ENCODE data around the gene ZMAT3. TPM values are rescaled to one million over a fixed set of nuclear protein-coding genes. Genes with fewer than 3 reads are reported as not detected.

The ZMAT3 gene
- total RNA-seq, 1 experiment from 2014 or later: 16.6 TPM

DNA sequence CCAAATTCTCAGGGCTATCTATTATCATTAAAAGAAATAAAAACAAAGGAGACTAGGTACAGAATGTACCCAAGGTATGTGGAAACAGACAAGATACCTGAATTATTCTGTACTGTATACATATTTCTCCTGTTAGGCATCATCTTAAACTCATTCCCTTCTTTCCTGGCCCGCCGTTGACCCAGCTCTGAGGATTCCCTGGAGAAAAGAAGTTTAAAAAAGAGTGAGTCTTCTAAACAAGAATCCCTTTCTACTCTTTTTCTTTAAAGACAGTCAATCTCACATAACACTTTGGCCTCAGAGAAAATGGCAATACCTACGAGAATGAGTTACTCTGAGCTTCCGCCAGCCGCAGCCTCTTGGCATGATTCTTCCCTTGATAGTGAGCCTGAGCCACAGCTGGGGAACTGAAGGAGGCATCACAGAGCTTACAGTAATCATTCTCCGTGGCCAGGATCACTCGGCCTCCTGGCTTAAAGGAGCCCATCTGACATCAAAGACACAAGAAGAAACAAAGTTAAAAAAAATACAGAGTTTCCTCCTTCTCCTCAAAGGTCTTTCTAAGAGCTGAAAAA is 44.2 kb downstream of the ZMAT3 start:
- DNase-seq (ENCODE audit: low read depth): no peak

DNA sequence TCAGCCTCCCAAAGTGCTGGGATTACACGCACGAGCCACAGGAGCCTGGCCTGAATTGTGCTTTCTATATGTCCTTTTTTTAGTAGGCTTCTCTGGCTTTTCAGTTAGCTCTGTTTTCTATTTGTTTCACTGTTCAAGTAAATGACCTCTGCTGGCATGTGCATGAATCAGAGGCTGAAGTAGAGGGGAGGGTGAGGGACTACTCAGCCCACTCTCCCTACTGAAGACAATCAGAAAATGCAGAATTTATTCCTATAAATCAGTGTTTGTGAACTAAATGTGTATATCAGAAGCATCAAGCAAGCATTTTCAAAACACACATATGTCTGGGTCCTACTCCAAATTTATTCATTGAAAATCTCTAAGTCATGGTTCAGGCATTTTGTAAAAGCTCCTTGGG is 45.0 kb downstream of the ZMAT3 start:
- no peak for DNase-seq (ENCODE audit: low read depth)

DNA sequence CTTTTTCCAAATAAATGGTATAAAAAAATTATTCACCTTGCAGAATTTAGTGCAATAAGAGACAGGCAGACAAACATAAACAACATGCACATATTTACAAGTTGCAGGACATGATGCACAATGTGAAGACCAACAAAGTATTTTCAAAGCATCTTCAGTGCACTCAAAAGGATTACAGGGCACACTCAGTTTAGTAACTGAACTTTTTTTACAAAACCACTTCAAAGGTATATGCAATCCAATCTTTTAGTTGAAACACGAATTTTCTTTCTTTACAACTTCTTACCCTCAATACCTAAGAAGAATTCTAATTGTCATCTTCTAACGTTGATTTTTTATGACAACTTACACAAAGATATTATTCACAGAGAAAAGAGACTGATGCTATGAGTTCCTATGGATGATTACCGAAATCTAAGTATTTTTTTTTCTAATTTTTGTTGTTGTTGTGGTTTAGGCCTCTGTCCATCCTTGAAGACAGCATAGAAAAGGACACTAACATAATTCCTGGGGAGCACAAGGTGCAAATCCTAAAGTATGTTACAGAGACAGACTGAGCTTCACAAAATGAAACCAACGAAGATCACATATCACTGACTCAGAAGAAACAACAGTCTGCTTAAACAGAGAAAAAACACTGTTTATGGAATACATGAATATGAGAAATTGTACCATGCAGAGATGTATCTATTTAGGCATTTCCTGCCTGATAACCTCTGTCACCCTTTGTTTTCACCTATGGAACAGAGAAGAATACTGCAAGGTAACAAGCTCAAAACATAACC is 50.3 kb downstream of the ZMAT3 start:
- no peak for DNase-seq (ENCODE audit: low read depth)

DNA sequence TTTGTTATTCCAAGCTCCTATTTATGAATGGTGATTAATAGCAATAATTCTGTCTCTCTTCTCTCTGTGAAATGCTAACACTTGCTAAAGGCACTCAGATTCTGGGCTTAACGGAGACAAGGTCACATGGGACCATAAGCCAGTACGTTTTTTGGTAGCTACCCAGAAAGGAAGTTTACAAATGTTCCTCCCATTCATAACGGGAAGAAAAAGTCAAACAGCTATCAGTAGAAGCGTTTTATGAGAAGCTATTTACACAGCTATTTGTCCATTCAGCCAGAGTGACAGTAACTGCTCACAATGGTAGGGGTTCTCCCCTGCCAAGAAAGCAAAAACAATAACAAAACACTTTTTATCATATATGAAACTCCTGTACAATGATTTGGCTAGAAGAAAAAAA is 51.5 kb downstream of the ZMAT3 start:
- no peak for DNase-seq (ENCODE audit: low read depth)

DNA sequence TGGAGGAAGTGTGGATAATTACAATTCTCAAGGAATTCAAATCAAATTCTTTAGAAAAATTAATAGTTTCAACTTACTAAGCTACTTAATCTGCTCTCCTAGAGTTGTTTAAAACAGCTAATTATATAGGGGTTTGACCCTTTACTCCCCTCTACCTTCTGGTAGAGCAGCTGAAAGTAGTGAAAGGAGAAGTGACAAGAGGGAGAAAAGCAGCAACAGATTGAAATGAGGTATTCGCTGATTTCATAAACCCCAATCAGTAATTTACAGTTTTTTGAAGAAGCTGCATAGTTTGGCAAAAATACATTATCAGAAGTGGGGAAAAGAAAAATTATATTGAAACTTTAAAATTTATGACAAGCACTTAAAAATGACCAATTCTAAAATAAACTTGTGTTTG is 52.8 kb downstream of the ZMAT3 start:
- no peak for DNase-seq (ENCODE audit: low read depth)

DNA sequence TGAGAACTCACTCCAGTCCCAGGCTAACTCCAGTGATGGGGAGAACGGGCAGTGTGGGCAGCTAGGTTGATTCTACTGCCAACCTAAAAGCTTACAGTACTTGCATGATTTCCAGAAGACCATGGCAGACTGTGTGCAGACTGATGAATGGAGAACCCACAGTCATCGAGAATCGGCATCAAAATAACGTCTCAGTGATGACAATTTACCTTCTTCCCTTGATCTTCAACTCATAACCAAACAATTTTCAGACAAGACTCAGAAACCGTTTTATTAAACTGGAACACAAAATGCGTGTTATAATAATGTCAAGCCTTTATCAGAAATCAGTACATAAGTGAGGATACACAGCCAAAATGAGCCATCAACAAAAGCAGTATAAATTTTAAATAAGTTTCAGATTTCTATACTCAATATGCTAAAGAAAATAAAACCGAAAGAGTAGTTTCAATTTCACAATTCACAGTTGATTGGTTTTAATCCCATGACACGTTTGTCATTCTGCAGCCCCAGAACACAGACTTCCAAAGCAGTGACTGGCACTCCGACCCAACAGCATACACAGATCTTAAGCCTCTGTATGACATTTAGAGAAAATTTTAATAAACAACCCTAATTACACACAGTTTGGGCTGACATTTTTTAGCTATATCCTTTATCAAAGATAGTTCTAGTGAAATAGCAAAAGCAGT is 54.5 kb downstream of the ZMAT3 start:
- DNase-seq (ENCODE audit: low read depth): no peak

DNA sequence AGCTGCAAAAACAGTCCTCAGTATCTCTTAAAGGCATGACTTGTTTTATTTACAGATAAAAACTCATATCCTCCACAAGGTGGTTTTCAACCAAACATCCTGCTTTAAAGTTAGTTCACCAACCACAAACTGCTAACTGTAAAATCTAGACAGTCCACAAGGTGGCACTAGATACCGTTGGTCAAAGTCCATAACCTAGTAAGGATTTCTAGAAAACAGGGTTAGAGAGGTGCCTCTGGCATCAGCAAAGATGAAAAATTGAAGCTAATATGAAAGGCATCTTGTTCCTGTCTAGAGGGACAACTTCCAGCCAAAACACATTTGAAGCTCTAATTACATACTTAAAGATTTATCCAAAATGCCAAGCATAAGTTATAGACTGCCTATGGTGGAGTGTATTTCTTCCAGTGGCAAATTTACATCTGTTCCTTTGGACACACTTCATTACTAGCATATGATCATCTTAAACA is 56.0 kb downstream of the ZMAT3 start:
- peak; percentile 83 for DNase-seq (ENCODE audit: low read depth)

DNA sequence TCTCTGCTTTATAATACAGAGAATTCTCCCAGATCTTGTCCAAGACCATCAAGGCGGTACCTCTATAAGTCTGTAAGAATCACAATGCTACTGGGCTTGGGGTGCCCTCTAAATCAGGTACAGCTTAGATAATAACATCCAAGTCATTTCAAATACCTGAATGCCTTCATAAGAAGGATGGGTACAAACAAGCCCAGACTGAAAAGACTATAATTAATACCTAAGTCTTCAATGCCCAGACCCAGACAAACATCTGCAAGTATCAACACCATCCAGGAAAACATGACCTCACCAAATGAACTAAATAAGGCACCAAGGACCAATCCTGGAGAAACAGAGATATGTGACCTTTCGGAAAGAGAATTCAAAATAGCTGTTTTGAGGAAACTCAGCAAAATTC is 65.9 kb downstream of the ZMAT3 start:
- DNase-seq (ENCODE audit: low read depth): no peak

DNA sequence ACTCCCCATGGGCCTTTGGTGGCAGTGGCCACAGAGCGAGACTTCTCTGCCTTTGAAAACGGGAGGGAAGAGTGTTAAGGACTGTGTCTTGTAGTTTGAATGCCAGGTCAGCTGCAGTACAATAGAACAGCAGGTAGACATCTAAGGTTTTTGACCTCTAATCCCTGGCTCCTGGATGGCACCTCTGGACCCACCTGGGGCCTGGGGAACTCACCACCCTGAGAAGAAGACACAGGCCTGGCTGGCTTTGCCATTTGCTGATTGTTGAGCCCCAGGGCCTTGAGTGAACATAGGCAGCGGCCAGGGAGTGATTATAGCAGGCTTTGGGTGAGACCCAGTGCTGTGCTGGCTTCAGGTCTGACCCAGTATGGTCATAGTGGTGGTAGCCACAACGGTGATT is 66.4 kb downstream of the ZMAT3 start:
- DNase-seq (ENCODE audit: low read depth): no peak

DNA sequence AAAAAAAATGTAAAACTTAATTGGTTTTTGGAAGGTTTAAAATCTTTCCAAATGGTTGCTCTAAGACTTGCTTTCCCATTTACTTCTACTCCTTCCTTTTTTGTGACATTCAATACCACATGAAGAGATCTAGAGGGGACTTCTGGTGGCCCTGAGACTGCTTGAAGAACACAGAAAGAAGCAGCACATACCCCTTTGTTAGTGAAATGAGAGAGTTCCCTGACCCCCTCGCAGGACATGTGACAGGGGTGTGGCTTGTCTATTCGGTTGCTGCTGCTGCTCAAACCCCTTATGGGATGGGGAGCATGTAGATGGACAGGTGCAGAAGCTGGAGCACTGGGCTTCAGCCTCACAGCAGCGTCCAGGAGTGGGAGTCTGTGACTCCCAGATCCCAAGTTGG is 71.0 kb downstream of the ZMAT3 start:
- no peak for DNase-seq (ENCODE audit: low read depth)

DNA sequence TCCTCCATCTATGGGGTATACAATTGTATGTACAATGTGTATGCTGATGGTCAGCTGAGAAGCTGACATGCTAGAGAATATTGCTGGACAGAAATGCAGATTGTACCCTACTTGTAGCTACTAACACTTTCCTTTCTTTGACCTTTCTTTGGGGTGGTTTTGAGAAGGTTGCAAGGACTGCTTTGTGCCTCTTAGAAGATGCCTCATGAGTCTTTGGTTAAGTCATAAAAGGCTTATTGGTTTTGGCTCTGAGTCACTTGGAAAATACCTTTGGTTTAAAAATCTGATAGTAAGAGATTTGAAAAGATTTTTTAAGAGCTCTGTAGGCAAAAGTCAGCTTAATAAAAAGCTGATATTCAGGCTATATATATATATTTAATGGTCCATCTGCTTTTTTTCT is 71.5 kb downstream of the ZMAT3 start:
- DNase-seq (ENCODE audit: low read depth): no peak

DNA sequence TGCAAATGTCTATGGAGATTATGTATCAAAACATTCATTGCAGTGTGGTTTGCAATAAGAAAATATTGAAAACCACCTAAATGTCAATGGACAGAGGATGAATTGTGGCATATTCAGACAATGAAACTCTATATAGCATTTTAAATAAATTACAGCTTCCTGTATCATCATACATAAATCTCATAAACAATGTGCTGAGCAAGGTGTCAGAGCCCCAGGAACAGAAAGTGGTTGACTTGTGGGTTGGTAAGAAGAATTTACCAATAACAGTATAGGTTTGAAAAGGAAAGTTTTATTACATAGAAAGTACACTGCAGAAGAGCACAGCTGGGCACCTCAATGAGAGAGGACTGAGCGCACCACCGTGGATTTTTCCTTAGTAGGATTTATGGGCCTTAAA is 75.2 kb downstream of the ZMAT3 start:
- DNase-seq (ENCODE audit: low read depth): no peak

DNA sequence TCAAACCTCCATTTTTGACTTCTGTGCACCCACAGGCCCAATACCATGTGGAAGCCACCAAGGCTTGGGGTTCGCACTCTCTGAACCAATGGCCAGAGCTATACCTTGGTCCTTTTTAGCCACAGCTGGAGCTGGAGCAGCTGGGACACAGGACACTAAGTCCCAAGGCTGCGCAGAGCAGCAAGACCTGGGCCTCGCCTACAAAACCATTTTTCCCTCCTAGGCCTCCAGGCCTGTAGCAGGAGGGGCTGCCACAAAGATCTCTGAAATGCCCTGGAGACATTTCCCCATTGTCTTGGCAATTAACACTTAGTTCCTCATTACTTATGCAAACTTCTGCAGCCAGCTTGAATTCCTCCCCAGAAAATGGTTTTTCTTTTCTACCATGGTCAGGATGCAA is 81.3 kb downstream of the ZMAT3 start:
- DNase-seq (ENCODE audit: low read depth): no peak

DNA sequence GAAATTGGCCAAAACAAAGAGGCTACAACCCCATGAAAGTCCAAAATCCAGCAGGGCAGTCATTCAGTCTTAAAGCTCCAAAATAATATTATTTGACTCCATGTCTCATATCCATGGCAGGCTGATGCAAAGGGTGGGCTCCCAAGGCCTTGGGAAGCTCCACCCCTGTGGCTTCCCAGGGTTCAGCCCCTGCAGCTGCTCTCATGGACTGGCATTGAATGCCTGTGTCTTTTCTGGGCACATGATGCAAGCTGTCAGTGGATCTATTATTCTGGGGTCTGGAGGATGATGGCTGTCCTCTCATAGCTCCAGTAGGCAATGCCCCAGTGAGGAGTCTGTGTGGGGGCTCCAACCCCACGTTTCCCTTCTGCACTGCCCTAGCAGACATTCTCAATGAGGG is 81.8 kb downstream of the ZMAT3 start:
- DNase-seq (ENCODE audit: low read depth): no peak

DNA sequence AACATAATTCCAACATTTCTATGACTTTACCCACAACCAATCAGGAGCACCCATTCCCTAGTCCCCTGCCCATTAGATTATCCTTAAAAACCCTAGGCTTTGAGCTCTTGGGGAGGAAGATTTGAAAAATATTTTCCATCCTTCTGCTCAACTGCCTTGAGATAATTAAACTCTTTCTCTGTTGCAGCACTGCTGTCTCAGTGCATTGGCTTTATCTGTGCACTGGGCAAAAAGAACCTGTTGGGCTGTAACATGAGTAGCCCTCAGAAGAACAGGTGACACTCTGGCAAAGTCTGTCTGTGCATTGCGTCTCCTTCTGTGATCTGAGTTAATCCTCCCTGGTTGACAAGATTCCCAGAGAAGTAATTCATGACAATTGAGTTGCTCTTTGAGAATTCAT is 83.9 kb downstream of the ZMAT3 start:
- DNase-seq (ENCODE audit: low read depth): no peak

DNA sequence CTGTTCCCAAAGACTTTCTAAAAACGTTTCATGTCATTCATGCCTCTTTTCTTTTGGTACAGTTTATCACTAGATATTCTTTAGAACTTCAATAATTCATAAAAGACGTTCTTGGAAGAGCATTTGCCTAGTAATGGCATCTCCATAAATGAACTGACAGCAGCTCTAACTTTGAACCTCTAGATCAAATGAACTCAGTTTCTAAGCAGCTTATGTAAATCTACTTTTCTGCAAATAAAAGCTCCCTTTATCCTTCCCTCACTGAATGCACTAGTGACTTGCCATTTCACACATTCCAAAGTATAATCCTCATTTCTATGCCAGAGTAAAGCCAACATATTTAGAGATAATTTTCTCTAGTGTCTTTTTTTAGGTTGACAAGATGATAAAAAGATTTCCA is 85.2 kb downstream of the ZMAT3 start:
- no peak for DNase-seq (ENCODE audit: low read depth)

DNA sequence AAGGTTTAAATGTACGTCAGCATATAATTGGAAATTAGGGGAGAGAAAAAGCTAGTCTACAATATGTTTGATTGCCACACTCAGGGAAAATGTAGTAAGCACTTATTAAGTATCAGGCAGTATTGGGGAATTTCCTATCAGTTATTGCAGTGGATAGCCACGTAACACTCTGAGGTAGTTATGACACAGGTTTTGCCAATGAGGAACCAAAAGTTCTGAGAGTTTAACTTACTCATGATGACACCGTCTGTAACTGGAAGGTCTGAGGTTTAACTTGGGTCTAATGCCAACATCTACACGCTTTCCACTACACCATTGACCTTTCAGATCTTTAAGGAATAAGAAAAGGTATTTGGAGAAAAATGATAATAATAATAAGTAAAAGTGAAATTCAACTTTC is 89.5 kb downstream of the ZMAT3 start:
- DNase-seq (ENCODE audit: low read depth): no peak

DNA sequence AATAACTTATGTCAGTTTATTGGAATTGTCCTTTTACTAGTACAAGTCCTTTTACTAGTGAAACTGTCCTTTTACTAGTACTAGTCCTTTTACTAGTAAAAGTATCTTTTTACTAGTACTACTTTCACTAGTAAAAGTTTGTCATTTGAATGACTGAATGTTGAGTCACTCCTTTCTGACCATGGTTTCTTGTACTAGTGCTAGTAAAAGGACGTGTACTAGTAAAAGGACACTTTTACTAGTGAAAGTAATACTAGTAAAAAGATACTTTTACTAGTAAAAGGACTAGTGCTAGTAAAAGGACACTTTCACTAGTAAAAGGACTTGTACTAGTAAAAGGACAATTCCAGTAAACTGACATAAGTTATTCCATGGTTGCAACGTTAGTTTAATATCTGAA is 96.3 kb downstream of the ZMAT3 start:
- no peak for DNase-seq (ENCODE audit: low read depth)

DNA sequence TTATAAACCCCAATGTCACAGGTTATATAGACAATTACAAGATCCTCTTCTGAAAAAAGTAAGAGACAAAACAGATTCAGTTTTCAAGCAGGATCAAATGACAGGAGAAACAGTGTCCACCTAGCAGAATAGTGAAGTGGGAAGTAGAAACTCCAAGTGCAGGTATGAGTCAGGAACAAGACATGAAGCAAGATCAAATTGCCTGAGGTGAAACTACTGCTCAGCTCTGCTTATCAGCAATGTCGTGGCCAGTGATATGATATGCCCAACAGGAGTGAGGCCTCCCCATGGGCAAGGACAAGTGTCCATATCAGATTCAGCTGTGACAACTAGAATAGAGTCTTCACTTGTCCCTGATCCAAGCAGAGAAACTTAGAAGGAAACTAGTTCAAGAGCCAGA is 100.0 kb downstream of the ZMAT3 start:
- DNase-seq (ENCODE audit: low read depth): peak; percentile 47

DNA sequence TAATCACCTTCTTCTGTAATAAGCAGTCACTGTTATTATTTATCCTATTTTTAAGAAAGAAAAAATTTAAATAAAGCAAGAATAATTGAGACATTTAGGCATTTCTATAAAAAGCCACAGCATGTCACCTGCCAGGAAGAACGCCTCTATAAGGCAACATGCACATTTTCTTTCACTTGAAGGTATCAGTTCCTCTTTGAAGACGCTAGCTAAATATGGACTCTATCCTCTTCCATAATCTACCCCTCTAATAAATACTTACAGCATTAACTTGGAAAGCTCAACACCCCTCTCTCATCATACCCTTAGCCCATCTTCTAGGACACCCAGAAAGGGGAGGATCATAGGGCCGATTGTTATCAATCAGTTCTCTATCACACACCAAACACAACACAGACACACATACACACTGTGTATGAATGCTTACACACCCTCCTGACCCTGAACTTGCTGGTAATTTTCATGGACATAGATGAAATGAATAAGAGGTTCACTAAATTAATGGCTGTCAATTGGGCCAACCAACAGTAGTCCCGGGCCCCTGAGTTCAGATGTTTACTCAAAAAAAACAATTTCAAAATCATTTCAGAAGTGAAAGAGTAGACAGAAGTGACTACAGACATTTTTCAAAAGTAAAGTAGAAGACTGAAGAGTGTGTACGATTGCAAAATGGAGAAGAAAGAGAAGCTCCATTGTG is 102.5 kb downstream of the ZMAT3 start:
- no peak for DNase-seq (ENCODE audit: low read depth)
